A673 (cell line): ENCODE measurements around the gene WDR7. TPM values are rescaled to one million over a fixed set of nuclear protein-coding genes. Genes with fewer than 3 reads are reported as not detected.

ENCODE experiments used
- BruUV-seq: library from RNA; stranded (reverse); fragments of 400-500 nt; replicated peaks from 2 replicates; lab custom pipeline; 2021; lab: Mats Ljungman, UMichigan
- CTCF ChIA-PET: fragments of 300-600 bp; sonication (Branson Sonifier 250); formaldehyde crosslinking; loops from one replicate; lab custom pipeline; 2022; ENCODE audit warnings: antibody characterized with exemption; lab: Charles Lee
- POLR2A ChIA-PET: fragments of 300-600 bp; sonication (Branson Sonifier 250); formaldehyde crosslinking; loops from one replicate; lab custom pipeline; 2022; ENCODE audit warnings: antibody characterized with exemption; ENCODE audit not compliant: low non-redundant PET; lab: Charles Lee
- DNase-seq: peaks from one replicate; pipeline ENCODE4 v3.0.0-alpha.2; 2015; ENCODE audit warnings: low spot score
- H3K27ac ChIP-seq: fragments of 200-600 bp; sonication (generic); 2 replicates; pipeline ENCODE4 v1.5.1; 2016; ENCODE audit warnings: mixed run types, low read depth, mild to moderate bottlenecking, mixed read lengths, antibody characterized with exemption, low read length; ENCODE audit not compliant: poor library complexity, severe bottlenecking
- H3K27me3 ChIP-seq: fragments of 200-600 bp; sonication (generic); replicated peaks from 2 replicates; pipeline ENCODE4 v1.6.1; 2017; ENCODE audit warnings: mixed run types, low read depth, mild to moderate bottlenecking, mixed read lengths, antibody characterized with exemption, low read length; ENCODE audit not compliant: insufficient read depth, poor library complexity
- H3K36me3 ChIP-seq: fragments of 200-600 bp; sonication (generic); 2 replicates; pipeline ENCODE4 v1.6.1; 2016; ENCODE audit warnings: mixed run types, mild to moderate bottlenecking, mixed read lengths, antibody characterized with exemption, low read length; ENCODE audit not compliant: insufficient read depth, poor library complexity, severe bottlenecking
- H3K4me1 ChIP-seq: fragments of 200-600 bp; sonication (generic); 2 replicates; pipeline ENCODE4 v1.6.1; 2017; ENCODE audit warnings: mixed run types, mild to moderate bottlenecking, mixed read lengths, antibody characterized with exemption, low read length; ENCODE audit not compliant: insufficient read depth, poor library complexity, severe bottlenecking
- H3K4me3 ChIP-seq: fragments of 200-600 bp; sonication (generic); 2 replicates; pipeline ENCODE4 v1.5.1; 2016; ENCODE audit warnings: low read depth, mixed run types, mild to moderate bottlenecking, mixed read lengths, low read length; ENCODE audit not compliant: poor library complexity, severe bottlenecking
- H3K9me3 ChIP-seq: fragments of 200-600 bp; sonication (generic); 2 replicates; pipeline ENCODE4 v1.6.1; 2016; ENCODE audit warnings: mixed run types, low read depth, mild to moderate bottlenecking, mixed read lengths, antibody characterized with exemption, low read length; ENCODE audit not compliant: poor library complexity, severe bottlenecking
- EZH2 ChIP-seq: fragments of 200-600 bp; sonication (generic); IDR thresholded peaks from 2 replicates; pipeline ENCODE4 v1.6.1; 2017; ENCODE audit warnings: borderline replicate concordance, low read depth, mild to moderate bottlenecking, mixed read lengths, antibody characterized with exemption, low read length; ENCODE audit not compliant: poor library complexity, severe bottlenecking
- intact Hi-C: fragments of 100-400 bp; cut with micrococcal nuclease; formaldehyde crosslinking; loops from one replicate; pipeline ENCODE4 v1.10.0; 2022; ENCODE audit not compliant: unreplicated experiment
- total RNA-seq: library from RNA; stranded (reverse); gene quantifications from 2 replicates; pipeline ENCODE4 v1.2.3, GENCODE V29; 2021
- TF ChIP-seq, protein P1 (sequence below): fragments of 300-800, 200-600 bp; sonication (generic); conservative IDR thresholded peaks from 2 replicates; pipeline ENCODE4 v1.5.1; 2017; ENCODE audit warnings: low read depth, mild to moderate bottlenecking, antibody characterized with exemption, low read length, moderate library complexity, mixed read lengths

WDR7 gene
- total RNA-seq, 1 experiment from 2014 or later, result 21.2 TPM

DNA sequence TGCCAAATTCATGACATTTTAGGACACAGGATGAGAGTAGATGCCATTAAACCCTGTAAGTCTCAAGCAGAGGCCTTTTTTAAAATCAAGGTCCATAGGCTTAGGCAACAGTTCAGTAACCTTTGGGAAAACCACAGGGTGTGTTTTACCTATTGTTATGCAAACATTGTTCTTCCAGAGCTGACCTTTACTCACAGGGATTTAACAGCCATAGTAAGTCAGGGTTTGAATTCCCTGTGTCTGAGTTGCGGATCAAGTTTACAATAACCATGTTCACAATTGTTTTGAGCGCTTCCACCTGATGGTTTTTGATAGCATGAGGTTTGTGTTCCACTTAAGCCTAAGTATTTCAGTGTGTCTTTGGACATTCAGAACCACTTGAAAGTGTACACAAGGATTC is 335.7 kb downstream of the WDR7 start:
- DNase-seq, result no peak
- POLR2A ChIA-PET, result interaction anchor here (0.6 kb wide), 1 partner anchor 15 kb away, joined by 4 read pairs; no protein-coding TSS in a partner anchor
- intact Hi-C loops, result no loop called here

GRCh38 chr18:56987236-56987635 is 336.1 kb downstream of the WDR7 start:
- ChIA-PET CTCF (no interaction called here), POLR2A (interaction anchor here (0.6 kb wide), 1 partner anchor 15 kb away, joined by 4 read pairs; no protein-coding TSS in a partner anchor)
- no peak for TF ChIP-seq EZH2
- TF ChIP-seq, protein P1, sequence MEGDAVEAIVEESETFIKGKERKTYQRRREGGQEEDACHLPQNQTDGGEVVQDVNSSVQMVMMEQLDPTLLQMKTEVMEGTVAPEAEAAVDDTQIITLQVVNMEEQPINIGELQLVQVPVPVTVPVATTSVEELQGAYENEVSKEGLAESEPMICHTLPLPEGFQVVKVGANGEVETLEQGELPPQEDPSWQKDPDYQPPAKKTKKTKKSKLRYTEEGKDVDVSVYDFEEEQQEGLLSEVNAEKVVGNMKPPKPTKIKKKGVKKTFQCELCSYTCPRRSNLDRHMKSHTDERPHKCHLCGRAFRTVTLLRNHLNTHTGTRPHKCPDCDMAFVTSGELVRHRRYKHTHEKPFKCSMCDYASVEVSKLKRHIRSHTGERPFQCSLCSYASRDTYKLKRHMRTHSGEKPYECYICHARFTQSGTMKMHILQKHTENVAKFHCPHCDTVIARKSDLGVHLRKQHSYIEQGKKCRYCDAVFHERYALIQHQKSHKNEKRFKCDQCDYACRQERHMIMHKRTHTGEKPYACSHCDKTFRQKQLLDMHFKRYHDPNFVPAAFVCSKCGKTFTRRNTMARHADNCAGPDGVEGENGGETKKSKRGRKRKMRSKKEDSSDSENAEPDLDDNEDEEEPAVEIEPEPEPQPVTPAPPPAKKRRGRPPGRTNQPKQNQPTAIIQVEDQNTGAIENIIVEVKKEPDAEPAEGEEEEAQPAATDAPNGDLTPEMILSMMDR, result no peak
- H3K4me3 ChIP-seq, result no peak overlapping the region
- no peak for DNase-seq
- no peaks in the 10 kb centered on the region for H3K36me3 ChIP-seq
- no peaks in the 10 kb centered on the region for H3K4me1 ChIP-seq
- H3K9me3 ChIP-seq, result no peaks in the 10 kb centered on the region
- BruUV-seq, result no TSS peak
- intact Hi-C loops, result no loop called here
- H3K27me3 ChIP-seq, result no peaks in the 10 kb centered on the region
- H3K27ac ChIP-seq, result no peak overlapping the region

More for the DNA sequence above, 335.7 kb downstream of the WDR7 start:
- no peaks in the 10 kb centered on the region for H3K27me3 ChIP-seq
- no peaks in the 10 kb centered on the region for H3K9me3 ChIP-seq
- no peaks in the 10 kb centered on the region for H3K36me3 ChIP-seq
- no peak overlapping the region for H3K27ac ChIP-seq
- H3K4me3 ChIP-seq, result no peak overlapping the region
- CTCF ChIA-PET, result no interaction called here
- BruUV-seq, result no TSS peak
- no peaks in the 10 kb centered on the region for H3K4me1 ChIP-seq
- no peak for TF ChIP-seq EZH2
- TF ChIP-seq, protein P1, result no peak

DNA sequence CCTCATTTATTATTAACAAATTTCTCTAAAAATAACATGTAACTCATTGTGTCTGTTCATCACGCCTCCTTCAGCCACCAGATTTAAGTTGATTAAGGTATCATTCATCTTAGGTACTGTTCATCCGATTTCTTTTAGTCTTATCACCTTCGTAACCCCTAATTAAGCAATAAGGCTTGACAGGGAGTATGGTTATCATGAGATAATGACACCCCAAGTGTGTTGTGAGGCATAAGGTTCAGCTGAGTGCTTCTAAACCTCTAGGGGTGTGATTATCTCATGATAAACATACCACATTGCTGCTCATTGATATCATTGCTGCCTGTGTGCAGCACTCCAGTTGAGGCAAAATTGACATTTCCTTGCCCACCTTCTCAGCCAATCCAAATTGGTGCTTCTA is 336.9 kb downstream of the WDR7 start:
- Histone ChIP-seq H3K4me1 (no peaks in the 10 kb centered on the region), H3K9me3 (no peaks in the 10 kb centered on the region), H3K27me3 (no peaks in the 10 kb centered on the region), H3K4me3 (no peak overlapping the region), H3K27ac (no peak overlapping the region), H3K36me3 (no peaks in the 10 kb centered on the region)
- TF ChIP-seq, protein P1, result no peak
- TF ChIP-seq EZH2, result no peak
- POLR2A ChIA-PET, result no interaction called here
- CTCF ChIA-PET, result no interaction called here
- no peak for DNase-seq
- intact Hi-C loops, result no loop called here
- no TSS peak for BruUV-seq
